GM18511 (cell line): ENCODE measurements around the gene RTN4RL2.

Experiments
- ATAC-seq: cut with Tn5 transposase; IDR thresholded peaks from one replicate; pipeline ENCODE4 v1.9.1; 2021; ENCODE audit warnings: mild to moderate bottlenecking, moderate library complexity; ENCODE audit not compliant: unreplicated experiment

The RTN4RL2 gene

GRCh38 chr11:57523419-57523818 is 63.1 kb downstream of the RTN4RL2 start:
- no peak for ATAC-seq
